CMK (cell line): ENCODE data around the gene COL6A1.
"Not testable (repeated sequence)": the region's sequence is repeated elsewhere in the genome, so short reads cannot be mapped to it uniquely, and the experiment has no call there.

Experiments
- DNase-seq: peaks from one replicate; pipeline ENCODE4 v3.0.0-alpha.2; 2010; ENCODE audit warnings: low read depth

The COL6A1 gene

DNA sequence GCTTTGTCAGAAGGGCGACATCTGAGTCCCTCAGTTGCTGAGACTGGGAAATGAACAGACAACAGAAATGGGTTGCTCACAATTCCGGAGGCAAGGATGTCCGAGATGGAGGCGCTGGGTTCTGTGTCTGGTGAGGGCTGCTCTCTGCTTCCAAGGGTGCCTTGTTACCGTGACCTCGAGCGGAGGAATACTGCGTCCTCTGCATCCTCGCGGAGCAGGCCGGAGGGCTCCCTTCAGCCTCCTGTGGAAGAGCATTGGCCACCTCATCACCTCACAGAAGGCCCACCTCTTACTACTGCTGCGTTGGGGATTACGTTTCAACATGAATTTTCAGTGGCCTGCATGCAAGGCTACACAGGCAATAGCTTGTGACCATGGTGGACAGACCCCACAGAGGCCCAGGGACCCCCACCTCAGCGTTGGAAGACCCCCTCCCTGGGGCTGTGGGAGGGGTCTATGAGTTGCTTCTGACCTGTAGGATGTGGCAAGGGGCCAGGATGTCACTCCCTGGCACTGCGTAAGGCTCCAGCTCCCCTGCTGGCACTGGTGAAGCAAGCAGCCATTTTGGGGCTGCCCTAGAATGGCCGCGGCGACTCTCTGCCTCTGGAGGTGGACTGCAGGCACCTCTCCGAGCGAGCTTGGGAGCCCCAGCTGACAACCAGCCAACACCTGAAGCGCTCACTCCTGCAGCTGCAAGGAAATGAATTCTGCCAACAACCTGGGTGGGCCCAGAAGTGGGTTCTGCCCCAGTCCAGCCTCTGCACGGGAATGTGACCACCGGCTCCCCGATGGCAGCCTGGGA is 36.3 kb upstream of the COL6A1 start:
- DNase-seq = no peak

DNA sequence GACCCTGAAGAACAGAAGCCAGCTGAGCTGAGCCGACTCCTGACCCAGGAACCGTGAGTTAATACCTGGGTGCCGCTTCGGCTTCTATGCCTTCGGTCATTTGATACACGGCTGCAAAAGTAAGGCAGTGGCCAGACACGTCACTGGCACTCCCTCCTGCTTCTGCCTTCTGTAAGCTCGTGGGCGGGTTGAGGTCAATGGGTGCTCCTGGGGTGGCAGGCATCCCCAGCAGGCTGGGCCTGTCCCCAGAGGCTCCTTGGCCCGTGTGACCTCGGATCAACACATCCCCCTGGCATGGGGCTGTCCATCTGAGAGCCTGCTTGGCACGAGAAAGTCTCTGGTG is 35.7 kb upstream of the COL6A1 start:
- DNase-seq = no peak

DNA sequence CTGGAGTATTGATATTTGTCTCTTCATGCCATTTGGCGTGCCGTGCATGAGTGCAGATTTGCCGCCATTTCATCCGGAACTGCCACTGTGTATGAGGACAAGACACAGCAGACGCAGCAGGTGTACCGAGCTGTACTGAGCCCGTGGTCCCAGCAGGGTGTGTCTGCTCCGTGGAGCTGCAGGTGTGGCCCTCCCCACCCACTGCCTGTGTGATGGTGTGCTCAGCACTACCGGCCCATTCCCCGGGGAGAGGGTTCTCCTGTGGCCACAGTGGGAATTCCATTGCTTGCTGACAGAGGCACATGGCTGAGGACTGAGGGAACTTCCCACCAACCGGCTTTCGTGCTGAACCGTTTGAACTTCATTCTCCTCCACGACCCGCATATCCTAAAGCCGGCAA is 34.3 kb upstream of the COL6A1 start:
- no peak for DNase-seq

DNA sequence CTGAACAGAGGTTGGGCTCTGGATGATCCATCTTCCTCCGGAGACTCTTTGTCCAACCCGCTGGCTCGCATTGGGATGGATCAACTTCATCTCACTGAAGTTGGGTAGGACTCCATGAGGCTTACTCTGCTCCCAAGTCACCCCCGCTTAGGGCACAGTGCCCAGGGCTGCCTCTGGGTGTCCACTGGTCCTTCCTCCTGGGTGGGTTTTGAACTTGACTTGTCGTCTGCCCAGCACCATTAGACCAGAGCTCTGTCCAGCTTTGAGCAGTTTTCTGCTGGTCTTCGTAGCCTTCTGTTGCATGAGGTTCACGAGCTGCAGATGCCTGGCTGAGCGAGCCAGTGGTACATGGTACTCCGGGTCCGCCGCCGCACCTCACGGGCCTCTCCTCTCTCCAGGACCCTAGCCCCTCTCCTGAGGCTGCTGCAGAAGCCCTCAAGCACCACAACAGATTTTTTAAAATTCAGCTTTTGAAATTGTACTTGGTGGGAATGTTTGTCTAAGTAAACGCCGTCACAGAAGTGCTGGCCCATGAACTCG is 33.8 kb upstream of the COL6A1 start:
- no peak for DNase-seq

DNA sequence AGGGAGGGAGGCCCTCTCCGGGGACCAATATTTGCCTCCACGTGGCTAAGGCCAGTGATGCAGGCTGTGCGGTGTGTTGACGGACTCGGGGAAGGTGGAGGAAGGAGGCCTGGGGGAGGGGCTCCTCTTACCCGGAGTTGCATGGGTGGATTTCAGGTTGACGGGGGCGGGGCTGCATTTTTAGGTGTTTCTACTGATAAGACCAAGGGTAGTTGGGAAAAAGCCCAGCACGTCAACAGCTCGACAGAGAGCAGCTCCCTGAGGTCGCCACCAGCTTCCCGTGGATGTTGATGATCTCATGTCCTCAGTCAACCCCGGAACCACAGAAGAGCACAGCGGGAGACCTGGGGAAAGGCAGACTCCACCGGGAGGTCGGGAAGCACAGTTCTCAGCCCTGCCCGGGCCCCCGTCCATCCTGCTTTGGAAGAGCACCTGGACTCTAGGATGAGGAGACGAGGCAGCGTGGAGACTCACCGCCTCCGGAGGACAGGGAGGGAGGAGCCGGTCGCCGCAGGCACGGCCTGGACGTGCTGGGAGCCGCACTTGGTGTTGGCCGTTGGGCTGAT is 32.9 kb upstream of the COL6A1 start:
- DNase-seq = no peak

DNA sequence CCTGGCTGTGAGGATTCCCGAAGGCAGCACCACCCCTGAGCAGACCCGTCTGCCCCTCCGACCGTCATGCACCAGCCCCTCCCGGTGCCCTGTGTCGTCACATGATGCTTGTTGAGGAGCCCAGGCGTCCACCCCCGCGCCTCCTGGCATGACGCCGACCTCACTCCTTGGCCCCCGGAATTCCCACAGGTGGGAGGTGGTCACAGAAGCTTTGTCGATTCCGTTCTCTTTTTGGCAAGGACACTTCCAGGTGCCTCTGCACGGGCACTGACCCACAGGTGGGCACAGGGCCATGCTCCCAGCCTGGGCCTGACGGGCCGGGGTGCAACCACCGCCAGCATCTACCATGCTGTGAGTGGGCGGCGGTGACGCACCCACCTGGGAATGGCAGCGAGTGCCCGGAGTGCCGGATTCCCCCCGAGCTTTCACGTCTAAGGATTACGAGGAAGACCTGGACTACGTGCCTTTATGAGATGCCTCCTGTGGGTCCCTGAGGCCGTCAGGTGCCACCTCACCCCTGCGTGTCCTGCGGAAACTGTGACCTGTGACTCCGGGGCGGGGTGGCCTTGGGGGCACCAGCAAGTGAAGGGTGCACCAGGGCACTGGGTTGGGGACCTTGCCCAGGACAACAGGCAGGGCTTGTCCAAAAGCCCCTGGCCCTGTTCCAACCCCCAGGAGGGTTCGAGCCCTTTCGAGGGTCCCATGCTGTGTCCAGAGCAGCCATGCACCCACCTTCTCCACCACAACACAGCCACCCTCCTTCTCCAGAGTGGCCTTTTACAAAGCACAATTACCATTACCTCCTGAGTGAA is 31.4 kb upstream of the COL6A1 start:
- DNase-seq = no peak

DNA sequence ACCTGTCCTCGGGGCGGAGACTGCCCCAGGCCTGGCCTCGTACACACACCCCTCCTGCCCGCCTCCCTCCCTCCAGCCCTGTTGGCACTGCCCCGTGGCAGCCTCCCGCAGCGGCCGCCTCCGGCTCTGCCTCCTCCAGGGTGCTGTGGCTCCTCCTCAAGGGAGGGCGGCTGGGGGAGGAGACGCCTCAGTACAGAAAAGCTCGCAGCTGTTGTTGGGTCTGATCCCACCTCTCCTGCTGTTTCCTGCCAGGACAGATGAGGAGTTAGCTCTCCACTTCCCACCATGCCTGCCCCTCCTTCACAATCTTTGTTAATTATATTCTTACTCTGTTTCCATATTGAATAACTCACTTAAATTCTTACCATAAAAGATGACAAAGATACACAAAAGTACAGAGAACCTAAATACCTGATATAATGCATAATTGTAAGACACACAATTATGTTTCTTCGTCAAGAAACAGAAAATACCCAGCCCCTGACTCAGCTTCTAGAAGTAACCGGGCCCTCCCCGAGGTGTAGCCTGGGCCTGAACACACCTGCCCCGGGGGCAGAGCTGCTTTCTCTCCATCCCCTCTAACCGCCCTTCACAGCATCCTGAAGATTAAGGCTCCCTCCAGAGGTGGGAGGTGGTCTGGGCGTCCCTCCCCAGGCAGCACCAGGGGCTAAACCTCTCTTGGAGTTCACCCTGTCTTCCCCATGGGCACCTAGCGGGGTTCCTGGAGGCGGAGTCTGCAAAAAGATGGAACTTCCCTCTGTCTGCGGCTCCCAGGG is 30.6 kb upstream of the COL6A1 start:
- DNase-seq = no peak

DNA sequence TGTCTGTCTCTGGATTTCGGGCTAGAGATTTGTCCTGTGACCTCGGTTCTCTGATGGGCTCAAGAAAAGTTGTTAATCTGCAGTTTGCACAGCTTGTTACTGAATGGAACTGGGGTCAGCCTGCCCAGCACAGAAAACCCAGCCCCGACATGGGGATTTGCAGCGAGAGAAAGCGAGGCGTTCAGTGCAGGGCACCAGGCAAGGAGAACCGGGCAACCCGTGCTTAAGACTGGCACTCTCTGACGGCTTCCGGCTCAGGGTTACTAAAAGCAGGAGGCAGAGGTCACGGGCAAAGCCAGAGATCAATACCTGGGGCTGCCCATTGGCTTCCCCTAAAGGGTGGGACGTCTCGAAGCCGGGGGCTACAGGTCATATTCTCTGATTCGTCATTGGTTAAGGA is 29.9 kb upstream of the COL6A1 start:
- no peak for DNase-seq

DNA sequence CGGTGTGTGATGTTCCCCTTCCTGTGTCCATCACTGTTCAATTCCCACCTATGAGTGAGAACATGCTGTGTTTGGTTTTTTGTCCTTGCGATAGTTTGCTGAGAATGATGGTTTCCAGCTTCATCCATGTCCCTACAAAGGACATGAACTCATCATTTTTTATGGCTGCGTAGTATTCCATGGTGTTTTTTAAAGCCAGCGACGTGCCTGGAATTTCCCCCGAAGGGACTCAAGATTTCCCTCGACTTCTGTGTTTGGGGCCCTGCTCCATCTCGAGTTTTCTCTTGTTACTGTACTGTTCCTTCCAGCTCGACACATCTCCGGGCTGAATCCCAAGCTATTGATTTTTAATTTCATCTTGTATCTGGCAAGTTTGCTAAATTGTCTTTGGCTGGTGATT is 29.0 kb upstream of the COL6A1 start:
- not testable (repeated sequence) for DNase-seq

DNA sequence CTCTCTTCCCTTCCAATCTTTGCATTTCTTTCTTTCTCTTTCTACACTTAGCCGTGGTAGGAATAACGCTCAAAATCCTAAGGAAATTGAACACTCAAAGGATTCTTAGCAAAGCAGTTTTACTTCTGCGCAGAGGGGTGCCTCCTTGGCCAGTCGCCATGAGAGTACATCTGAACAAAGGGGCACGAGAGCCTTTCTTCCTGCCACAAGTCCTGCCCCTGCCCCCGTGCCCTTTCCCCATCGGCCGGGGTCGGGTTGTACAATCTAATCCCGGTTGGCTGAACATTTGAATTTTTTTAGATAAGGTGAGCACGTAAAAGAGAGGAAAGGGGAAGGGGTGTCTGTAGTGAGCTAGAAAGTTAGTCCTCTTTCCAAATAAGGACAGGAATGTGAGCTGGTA is 28.6 kb upstream of the COL6A1 start:
- DNase-seq = no peak

DNA sequence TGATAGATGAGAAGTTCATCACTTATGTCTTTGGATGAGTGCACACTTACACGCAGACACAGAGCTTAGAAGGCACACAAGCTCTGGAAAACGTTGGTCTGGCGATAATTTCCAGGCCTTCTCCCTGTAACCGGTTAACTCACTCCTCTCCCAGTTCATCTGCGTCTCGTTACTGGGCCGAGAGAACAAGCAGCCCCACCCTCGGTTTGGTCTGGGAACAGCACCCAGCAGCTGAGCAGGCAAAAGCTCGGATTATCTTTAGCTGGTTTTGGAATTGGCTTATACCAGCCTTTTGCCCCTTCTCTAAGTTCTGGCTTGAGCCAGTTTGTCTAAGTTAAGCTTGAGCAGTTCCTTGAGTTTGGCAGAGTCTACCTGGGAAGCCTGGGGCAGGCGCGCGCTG is 27.3 kb upstream of the COL6A1 start:
- DNase-seq = no peak

DNA sequence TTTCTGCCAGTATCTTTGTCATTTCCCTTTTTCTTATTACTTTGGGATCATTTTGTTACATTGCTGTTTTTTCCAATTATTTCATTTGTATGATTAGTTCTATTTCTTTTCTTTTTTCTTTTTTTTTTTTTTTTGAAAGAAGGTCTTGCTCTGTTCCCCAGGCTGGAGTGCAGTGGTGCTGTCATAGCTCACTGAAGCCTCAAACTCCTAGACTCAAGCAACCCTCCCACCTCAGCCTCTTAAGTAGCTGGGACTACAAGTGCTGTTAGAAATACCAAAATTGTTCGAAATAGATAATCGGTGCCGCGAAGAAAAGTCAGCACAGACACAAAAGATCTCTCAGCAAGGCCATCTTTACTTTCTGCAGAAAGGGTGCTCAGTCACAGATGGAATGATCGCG is 26.6 kb upstream of the COL6A1 start:
- no peak for DNase-seq

DNA sequence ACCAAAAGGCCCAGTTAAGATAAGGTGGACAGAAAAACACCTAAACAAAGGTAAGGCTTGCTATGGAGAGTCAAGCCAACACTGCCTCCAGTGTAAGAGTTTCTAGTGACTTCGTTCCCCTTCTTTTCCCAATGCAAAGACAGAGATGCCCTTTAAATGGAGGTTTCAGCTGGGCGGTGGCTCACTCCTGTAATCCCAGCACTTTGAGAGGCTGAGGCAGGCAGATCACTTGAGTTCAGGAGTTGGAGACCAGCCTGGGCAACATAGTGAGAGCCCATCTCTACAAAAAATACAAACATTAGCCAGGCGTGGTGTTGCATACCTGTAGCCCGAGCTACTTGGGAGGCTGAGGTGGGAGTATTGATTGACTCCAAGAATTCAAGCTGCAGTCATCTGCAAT is 24.0 kb upstream of the COL6A1 start:
- DNase-seq = no peak

DNA sequence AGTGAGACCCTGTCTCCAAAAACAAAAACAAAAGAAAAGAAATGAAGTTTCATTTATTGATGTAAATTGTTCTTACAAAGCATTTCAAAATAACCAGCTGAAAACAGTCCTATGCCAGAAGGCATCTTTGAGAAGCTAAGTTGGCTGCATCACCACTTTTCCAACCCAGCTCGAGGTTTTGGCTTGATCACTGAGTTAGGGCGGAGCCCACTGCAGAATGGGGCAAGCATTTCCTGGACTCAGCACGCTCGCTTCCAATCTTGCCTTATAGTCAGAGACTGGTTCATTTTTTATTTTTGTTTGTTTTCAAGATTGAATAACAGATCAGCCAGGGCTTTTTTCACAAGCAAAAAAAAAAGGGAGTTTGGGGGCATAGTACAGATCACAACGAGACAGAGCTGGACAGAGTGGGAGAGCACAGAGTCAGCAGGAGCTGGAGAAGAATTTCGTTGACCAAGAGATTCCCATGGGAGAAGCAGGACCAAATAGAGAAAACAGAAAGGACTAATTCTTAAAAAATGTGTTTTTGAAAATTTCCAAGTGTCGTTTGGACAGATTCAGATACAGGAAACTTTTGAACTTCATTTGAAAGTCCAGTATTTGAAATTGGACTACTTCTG is 23.5 kb upstream of the COL6A1 start:
- no peak for DNase-seq

DNA sequence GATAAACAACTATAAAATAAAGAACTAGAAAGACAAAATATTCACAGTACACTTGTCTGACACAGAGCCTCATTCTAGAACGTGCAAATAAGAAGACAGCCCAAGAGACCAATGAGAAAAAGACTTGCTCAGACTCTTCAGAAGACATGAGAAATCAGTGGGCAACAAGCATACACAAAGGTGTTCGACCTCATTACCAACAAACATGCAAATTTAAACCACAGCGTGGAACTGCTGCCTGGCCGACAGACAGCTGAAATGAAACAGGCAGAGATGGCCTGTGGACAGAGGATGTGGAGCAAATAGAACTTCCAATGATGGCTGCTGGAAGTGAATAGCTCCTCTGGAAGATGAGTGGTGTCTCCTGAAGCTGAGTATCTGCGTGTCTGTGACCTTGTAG is 22.4 kb upstream of the COL6A1 start:
- no peak for DNase-seq

DNA sequence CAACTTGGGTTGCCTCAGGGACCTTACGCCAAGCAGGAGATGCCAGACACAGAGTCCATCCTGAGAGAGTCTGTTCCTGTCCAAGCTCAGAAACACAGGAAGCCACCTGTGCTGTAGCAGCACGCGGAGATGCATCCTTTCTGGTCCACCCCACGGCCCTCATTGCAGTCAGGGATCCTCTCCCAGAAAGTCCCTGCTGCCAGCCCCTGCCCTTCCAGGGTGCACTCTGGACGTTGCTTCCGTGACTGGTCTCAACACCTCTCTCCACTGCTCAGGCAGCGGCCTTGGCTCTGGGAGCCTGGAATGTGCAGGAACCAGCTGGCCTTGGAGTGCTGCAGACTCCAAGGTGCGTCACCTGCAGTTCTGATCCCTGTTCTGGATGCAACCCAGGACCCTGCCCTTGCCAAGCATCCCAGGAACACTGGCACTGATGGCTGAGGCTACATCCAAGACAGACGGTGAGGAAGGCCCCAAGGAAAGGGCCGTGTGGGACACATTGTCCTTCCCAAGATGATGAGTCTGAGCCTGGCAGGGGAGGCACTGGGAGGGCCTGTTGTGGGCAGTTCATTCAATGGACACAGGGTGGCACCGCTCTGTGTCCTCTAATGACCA is 21.7 kb upstream of the COL6A1 start:
- no peak for DNase-seq

DNA sequence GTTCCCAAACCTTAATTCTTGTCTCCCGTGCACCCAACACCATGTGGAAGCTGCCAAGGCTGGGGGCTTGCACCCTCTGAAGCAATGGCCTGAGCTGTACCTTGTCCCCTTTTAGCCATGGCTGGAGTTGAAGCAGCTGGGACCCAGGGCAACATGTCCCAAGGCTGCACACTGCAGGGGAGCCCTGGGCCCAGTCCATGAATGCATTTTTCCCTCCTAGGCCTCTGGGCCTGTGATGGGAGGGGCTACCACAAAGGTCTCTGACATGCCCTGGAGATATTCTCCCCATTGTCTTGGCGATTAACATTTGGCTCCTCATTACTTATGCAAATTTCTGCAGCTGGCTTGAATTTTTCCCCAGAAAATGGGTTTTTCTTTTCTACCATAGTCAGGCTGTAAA is 20.2 kb upstream of the COL6A1 start:
- DNase-seq = not testable (repeated sequence)

DNA sequence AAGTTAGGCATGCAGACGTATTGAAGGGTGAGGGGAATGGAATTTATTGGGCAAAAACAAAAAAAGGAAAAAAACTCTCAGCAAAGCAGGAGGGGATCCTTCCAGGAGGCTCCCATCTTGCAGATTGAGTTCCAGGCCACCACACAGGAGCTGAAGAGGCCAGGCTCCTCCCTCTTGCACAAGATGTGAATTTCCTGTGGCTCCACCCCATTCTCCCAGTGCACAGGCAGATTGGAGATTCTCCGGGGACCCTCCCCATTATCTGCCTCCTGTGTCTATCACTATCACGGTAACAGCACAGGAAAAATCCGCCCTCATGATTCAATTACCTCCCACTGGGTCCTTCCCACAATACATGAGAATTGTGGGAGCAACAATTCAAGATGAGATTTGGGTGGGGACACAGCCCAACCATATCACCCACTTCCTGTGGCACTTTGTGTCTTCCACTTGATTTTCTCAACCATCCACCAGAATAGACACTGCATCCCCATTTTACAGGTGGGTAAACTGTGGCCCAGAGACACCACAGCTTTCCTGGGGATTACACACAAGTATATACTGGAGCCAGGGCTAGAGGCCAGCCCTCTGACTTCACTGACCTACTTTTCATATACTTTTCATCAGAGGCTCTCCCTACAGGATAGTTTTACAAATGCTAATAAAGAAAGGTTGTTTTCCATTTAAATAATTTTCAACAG is 18.9 kb upstream of the COL6A1 start:
- no peak for DNase-seq

DNA sequence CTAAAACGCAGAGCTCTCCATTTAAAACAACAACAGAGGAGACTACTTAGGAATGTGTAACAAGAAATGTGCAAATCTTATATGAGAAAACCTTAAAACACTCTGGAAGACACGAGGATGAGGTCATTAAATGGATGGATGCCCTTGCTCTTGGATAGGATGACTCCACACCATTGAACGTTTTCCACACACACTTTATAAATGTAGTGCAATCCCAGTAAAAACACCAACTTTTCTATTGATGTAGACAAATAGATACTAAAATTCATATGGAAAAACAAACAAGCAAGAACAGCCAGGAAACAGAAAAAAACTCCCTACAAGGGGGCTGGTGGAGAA is 18.4 kb upstream of the COL6A1 start:
- no peak for DNase-seq

DNA sequence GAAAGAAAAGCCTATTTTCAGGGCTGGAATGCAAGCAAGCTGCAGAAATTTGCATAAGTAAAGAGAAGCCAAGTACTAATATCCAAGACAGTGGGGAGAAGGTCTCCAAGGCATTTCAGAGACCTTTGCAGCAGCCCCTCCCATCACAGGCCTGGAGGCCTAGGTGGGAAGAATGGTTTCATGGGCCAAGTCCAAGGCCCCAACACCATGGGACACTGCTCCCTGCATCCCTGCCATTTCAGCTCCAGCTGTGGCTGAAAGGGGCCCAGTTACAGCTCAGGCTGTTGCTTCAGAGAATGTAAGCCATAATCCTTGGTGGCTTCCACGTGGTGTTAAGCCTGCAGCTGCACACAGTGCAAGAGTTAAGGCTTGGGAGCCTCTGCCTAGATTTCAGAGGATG is 16.9 kb upstream of the COL6A1 start:
- DNase-seq = no peak
